NOMO-1 treated with DMSO at 0.1 percent for 48 hours (cell line): ENCODE results near the gene CDC42BPA.
"Not testable (repeated sequence)": the region's sequence is repeated elsewhere in the genome, so short reads cannot be mapped to it uniquely, and the experiment has no call there.

Experiments
- DNase-seq: peaks from one replicate; lab custom pipeline; 2025; ENCODE audit not compliant: unreplicated experiment; lab: John Stamatoyannopoulos, UW

Gene CDC42BPA

GRCh38 chr1:227318016-227318852, at the start of gene CDC42BPA:
CDC42BPA (minus strand) TSS chr1:227318492; CDS start chr1:227317182, 1,310 bp downstream.
- no peak for DNase-seq

- DNase-seq = no peak
Observed at GRCh38 chr1:227368009-227368408, 49.7 kb upstream of the CDC42BPA start.

GRCh38 chr1:227365473-227366431, 47.5 kb upstream of the CDC42BPA start:
- DNase-seq = no peak

- no peak for DNase-seq
Observed at GRCh38 chr1:227364657-227365056, 46.4 kb upstream of the CDC42BPA start.

GRCh38 chr1:227363825-227364224, 45.5 kb upstream of the CDC42BPA start:
- DNase-seq = no peak

GRCh38 chr1:227362039-227362438, 43.7 kb upstream of the CDC42BPA start:
- no peak for DNase-seq

- no peak for DNase-seq
Observed at GRCh38 chr1:227357927-227358302, 39.6 kb upstream of the CDC42BPA start.

- DNase-seq = no peak
Observed at GRCh38 chr1:227357171-227357926, 39.1 kb upstream of the CDC42BPA start.

- DNase-seq = no peak
Observed at GRCh38 chr1:227356620-227357146, 38.4 kb upstream of the CDC42BPA start.

GRCh38 chr1:227355542-227356245, 37.4 kb upstream of the CDC42BPA start:
- no peak for DNase-seq

GRCh38 chr1:227353186-227353585, 34.9 kb upstream of the CDC42BPA start:
- no peak for DNase-seq

- not testable (repeated sequence) for DNase-seq
Observed at GRCh38 chr1:227352164-227352563, 33.9 kb upstream of the CDC42BPA start.

- DNase-seq = no peak
Observed at GRCh38 chr1:227351443-227351842, 33.2 kb upstream of the CDC42BPA start.

GRCh38 chr1:227349967-227350366, 31.7 kb upstream of the CDC42BPA start:
- no peak for DNase-seq

- DNase-seq = no peak
Observed at GRCh38 chr1:227343727-227344551, 25.6 kb upstream of the CDC42BPA start.

GRCh38 chr1:227343206-227343605, 24.9 kb upstream of the CDC42BPA start:
- DNase-seq = no peak

- no peak for DNase-seq
Observed at GRCh38 chr1:227342075-227342829, 24.0 kb upstream of the CDC42BPA start.

GRCh38 chr1:227336136-227336535, 17.8 kb upstream of the CDC42BPA start:
- DNase-seq = not testable (repeated sequence)
